Right ventricle myocardium superior (tissue), 1 donor: ENCODE results near the gene GLRX2. TPM values are rescaled to one million over a fixed set of nuclear protein-coding genes. Genes with fewer than 3 reads are reported as not detected.

Experiments
- ATAC-seq: fragments of 200-7000 bp; cut with Tn5 transposase; one replicate; pipeline ENCODE4 v1.9.1; 2020; ENCODE audit warnings: mild to moderate bottlenecking; ENCODE audit not compliant: poor library complexity
- DNase-seq: peaks from one replicate; pipeline ENCODE4 v3.0.0-alpha.2; 2020
- intact Hi-C: fragments of 100-400 bp; cut with DNase I; formaldehyde crosslinking; loops from one replicate; pipeline ENCODE4 v1.11.2; 2022
- total RNA-seq: library from RNA; stranded (reverse); fragmentation: NEBNext Ultra II Directional; extraction: Animal tissue kit (Norgen Biotek cat#: 25700); gene quantifications from one replicate; pipeline ENCODE4 v1.2.1, GENCODE V29; 2021
- donor health status: DM: no; HTN: yes; CAD: no; lungs with severe emphysema.

GLRX2 gene
- total RNA-seq, 1 donor from 2014 or later: 40.2 TPM

- ATAC-seq (no peak), DNase-seq (no peak)
- intact Hi-C loops: no loop called here
Measured at GRCh38 chr1:193114485-193115095, 9.4 kb upstream of the GLRX2 start.

- intact Hi-C loops: no loop called here
Measured at GRCh38 chr1:193113992-193114332, 8.7 kb upstream of the GLRX2 start.

DNA sequence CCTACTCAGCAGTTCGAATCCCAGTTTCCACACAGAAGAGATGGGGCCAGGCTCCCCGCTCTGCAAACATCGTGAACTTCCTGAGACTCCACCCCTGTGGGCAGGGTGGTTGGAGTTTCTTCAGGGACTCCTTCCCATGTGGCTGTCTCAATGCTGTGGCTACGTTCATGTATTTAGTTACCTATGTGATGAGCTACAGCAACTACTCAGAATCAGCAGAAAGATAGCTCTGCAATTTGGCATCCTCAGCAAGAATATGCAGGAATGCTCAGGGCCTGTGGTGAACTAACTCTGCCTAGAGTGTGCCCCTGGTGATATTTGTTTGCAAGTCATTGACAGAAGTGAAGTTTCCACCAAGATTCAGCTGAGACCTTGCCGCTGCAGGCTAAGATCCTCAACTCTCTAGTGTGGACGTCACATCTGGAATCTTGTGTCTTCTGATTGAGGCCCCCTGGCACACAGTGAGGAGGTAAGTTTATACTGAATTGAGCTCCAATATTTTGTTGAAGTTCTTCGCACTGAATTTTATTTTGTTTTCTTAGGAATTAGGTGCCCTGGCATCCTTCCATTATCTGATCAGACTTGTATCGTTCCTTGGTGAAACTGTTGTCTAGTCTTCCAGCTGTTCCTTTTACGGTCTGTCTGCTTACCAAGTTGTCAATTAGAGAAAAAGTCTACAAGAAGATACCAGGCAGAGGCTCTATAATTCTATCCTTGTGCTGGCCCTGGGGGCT lies 8.2 kb upstream of the GLRX2 start:
- ATAC-seq: no peak
- intact Hi-C loops: no loop called here
- DNase-seq: no peak

More at GRCh38 chr1:193113992-193114332, 8.7 kb upstream of the GLRX2 start:
- no peak for DNase-seq
- ATAC-seq: no peak

DNA sequence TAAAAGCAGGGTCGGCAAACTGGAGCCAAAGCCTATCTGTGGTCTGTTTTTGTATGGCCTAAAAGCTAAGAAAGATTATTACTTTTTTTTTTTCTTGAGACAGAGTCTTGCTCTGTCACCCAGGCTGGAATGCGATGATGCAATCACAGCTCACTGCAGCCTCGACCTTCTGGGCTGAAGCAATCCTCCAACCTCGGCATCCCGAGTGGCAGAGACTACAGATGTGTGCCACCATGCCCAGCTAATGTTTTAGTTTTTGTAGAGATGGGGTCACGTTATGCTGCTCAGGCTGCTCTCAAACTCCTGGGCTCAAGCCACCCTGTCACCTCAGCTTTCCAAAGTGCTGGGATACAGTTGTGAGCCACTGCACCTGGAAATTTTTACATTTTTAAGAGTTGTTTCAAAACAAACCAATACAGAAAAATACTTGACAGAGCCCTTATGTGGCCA lies 6.5 kb upstream of the GLRX2 start:
- intact Hi-C loops: no loop called here
- ATAC-seq (peak; percentile 77), DNase-seq (peak; percentile 74)

- ATAC-seq (no peak), DNase-seq (no peak)
- intact Hi-C loops: no loop called here
Measured at GRCh38 chr1:193110864-193111263, 5.7 kb upstream of the GLRX2 start.

DNA sequence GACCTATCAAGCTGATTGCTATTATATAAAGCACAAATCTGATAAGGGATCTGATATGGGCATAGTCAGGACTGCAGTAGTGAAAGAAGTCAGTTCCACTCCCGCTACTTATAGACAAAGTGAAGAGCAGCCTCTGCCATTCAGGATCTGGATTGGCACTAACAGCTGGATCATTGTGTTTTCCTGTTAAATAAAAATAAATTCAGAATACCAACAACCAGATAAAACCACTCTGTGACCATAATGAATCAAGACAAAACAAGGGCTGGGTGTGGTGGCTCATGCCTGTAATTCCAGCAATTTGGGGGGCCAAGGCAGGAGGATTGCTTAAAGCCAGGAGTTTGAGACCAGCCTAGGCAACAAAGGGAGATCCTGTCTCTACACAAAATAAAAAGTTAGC lies 5.0 kb upstream of the GLRX2 start:
- ATAC-seq (no peak), DNase-seq (no peak)
- intact Hi-C loops: no loop called here

DNA sequence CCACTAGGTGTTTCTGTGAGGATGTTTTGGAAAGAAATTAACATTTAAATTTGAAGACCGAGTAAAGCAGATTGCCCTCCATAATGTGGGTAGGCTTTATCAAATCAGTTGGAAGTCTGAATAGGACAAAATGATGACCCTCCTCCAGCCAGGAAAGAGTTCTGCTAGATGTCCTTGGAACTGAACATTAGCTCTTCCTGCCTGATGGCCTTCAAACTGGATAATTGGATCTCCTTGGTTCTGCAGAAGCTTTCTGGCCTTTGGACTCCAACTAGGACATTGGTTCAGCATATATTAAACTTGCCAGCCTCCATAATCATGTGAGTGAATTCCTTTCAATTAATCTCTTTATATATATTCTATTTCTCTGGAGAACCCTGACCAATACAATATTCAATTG lies 4.4 kb upstream of the GLRX2 start:
- no peak for DNase-seq
- intact Hi-C loops: no loop called here
- no peak for ATAC-seq

- no peak for DNase-seq
- intact Hi-C loops: no loop called here
- no peak for ATAC-seq
Measured at GRCh38 chr1:193108471-193108870, 3.3 kb upstream of the GLRX2 start.

DNA sequence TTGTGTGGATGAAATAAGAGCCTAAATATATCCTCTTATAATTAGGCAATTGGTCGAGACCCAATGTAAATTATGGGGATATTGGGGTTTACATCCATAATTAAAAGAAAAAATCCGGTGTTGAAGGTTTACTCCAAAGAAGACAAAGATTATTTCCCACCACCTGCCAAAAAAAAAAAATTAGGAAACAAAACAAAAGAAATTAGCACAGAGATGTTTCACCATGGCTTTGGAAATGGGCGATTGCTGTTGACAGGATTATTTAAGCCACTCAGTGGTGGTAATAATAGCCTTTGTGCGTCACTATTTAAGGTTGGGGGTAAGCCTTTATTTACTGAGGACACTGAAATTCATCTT lies 585 bp upstream of the GLRX2 start:
- intact Hi-C loops: no loop called here
- no peak for DNase-seq
- no peak for ATAC-seq

GRCh38 chr1:193104502-193104906 lies 710 bp downstream of the GLRX2 start:
- intact Hi-C loops: no loop called here
- peak; percentile 69 for ATAC-seq
- DNase-seq: peak; percentile 73

DNA sequence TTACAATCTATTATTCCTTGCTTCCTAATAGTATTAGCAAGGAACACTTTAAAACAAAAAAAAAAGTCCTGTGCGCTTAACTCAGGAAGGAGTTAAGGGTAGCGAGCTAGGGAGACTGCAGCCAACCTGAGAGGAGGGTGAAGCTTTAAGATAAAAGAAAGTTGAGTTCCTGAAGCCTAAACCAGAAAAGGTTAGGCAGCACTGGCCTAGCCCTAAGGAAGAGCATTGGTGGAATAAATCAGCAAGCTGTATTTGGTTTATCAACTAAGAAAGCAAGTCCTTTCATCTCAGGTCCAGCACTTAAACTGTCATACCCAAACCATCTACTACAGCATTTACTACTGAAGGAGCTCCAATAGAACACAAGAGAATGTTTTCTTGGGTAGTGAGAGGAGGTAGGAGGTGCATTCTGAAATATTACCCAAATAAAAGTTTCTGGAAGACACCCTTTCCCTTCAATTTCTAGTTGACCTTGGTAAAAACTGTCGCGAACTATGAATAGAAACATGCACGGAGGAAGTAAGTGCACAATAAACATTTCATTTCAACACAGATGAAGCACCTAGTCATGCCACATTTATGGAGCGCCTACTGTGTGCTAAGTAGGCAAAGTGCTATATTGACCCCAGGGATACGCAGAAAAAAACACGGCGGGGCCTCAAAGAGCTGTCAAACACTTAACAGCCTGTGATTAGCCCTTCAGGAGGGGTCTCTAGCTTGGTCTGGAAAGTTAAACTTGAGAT lies 1.3 kb downstream of the GLRX2 start:
- intact Hi-C loops: no loop called here
- DNase-seq (no peak), ATAC-seq (no peak)

DNA sequence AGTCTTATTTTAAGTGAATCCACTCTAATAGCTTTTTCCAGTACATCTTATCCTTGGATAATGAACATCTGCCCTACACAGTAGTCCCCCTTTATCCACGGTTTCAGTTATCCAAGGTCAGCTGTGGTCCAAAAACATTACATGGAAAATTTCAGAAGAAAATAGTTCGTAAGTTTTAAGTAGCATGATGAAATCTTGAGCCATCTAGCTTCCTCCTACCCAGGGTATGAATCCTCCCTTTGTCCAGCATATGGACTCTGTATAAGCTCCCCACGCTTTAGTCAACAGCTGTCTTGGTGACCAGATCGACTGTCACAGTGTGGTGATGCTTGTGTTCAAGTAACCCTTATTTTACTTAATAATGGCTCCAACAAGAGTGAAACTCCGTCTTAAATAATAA lies 2.6 kb downstream of the GLRX2 start:
- DNase-seq (no peak), ATAC-seq (no peak)
- intact Hi-C loops: no loop called here

DNA sequence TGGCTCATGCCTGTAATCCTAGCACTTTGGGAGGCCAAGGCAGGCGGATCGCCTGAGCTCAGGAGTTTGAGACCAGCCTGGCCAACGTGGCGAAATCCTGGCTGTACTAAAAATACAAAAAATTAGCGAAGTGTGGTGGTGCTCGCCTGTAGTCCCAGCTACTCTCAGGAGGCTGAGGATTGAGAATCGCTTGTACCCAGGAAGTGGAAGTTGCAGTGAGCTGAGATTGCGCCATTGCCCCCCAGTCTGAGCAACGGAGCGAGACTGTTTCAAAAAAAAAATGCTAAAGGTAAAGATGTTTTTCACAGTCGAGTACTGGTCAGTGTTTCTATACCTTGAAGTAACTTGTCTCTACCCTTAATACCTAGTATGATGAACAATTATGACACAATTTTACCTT lies 11.1 kb downstream of the GLRX2 start:
- ATAC-seq (no peak), DNase-seq (no peak)
- intact Hi-C loops: no loop called here

DNA sequence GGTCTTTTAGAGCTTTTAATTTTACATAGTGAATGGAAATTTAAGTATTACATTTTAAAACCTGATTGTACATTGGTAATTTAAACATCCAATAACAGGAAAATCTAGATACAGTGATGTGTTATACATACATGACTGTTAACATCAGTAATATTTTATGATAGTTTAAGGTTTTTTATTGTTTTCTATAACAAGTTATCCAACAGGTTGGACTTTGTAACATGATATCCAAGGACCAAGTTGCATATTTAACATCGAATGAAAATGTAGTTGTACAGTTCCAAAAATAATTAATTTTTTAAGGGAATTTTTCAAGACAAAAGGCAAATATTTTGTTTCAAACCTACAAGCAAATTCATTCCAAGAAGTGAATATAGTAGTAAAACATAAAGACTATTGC lies 14.3 kb downstream of the GLRX2 start:
- ATAC-seq (no peak), DNase-seq (no peak)
- intact Hi-C loops: no loop called here

GRCh38 chr1:193087893-193088292 lies 17.3 kb downstream of the GLRX2 start:
- DNase-seq: no peak
- ATAC-seq: peak; percentile 27
- intact Hi-C loops: no loop called here

DNA sequence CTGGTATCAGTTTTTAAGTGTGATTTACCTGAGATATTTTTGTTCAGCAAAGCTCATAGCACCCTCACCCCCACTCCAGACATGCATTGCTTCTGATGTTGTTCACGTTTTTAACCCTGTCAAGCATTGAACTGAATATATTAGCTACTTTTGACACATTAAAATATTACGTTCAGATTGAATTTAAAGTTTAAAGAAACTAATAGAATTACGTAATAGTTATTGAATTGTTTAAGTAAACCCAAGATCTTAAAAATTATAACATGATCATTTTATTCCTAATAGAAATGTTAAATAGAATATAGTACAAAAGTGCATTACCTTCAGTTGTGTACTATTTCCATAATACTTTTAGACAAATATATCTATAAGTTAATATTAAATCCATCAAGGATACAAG lies 18.9 kb downstream of the GLRX2 start:
- intact Hi-C loops: no loop called here
- ATAC-seq (no peak), DNase-seq (no peak)

- intact Hi-C loops: no loop called here
- ATAC-seq (no peak), DNase-seq (no peak)
Measured at GRCh38 chr1:193085263-193085662, 20.0 kb downstream of the GLRX2 start.

DNA sequence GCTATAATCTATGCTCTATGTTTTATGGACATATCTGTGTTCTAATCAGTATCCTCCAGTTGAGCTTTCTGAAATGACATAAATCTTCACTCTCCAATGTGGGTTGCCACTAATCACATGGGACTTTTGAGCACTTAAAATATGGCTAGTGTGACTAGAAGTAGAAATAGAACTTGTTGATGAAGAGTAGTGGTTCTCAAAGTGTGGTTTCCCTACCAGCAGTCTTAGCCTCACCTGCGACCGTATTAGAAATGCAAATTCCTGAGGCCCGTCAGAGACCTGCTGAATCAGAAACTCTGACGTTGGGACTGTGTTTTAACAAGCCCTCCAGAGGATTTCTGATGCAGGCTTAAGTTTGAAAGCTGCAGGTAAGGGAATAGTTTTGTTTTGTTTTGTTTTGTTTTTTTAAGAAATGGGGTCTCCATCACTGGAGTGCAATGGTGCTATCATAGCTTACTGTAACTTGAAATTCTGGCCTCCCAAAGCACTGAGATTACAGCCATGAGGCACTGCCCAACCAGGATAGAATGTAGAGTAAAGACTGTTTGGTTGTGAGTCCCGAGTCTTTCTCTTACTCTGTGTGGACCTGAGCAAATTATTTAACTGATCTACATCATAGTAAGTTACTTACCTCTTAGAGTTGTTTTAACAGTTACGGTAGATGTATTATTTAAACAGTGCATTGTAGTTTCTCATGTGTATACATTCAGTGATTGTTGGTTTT lies 21.7 kb downstream of the GLRX2 start:
- no peak for ATAC-seq
- no peak for DNase-seq
- intact Hi-C loops: no loop called here

GRCh38 chr1:193079187-193079586 lies 26.0 kb downstream of the GLRX2 start:
- DNase-seq (no peak), ATAC-seq (no peak)
- intact Hi-C loops: no loop called here

DNA sequence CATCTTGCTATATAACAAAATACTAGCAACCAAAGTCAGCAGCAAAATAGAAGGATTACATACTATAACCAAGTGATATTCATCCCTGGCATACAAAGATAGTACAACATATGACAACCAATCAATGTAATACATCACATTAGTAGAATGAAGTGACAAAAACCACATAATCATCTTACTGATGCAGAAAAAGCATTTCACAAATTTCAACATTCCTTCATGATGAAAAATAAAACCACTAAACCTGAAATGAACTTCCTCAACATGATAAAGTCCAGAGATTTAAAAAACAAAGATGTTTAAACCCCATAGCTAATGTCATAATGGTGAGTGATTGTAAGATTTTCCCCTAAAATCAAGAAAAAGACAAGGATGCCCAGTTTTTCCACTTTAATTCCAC lies 27.2 kb downstream of the GLRX2 start:
- intact Hi-C loops: no loop called here
- no peak for DNase-seq
- ATAC-seq: no peak
